PC-3 (cell line): ENCODE measurements around the gene GALNT2. TPM values are rescaled to one million over a fixed set of nuclear protein-coding genes. Genes with fewer than 3 reads are reported as not detected.

Source experiments
- ATAC-seq: fragments of 200-7000 bp; cut with Tn5 transposase; 2 replicates; pipeline ENCODE4 v1.9.1; 2020; ENCODE audit warnings: mild to moderate bottlenecking, moderate library complexity
- BruUV-seq: library from RNA; stranded (reverse); fragments of 400-500 nt; replicated peaks from 2 replicates; lab custom pipeline; 2021; lab: Mats Ljungman, UMichigan
- CTCF ChIA-PET: fragments of 300-600 bp; sonication (Branson Sonifier 250); formaldehyde crosslinking; loops from one replicate; lab custom pipeline; 2022; ENCODE audit warnings: antibody characterized with exemption; lab: Charles Lee
- POLR2A ChIA-PET: fragments of 300-600 bp; sonication (Branson Sonifier 250); formaldehyde crosslinking; loops from one replicate; lab custom pipeline; 2022; ENCODE audit warnings: antibody characterized with exemption; ENCODE audit not compliant: unreplicated experiment; lab: Charles Lee
- DNase-seq: peaks from one replicate; pipeline ENCODE4 v3.0.0-alpha.2; 2015
- H2AFZ ChIP-seq: fragments of 300-600 bp; sonication (generic); 2 replicates; pipeline ENCODE4 v1.6.0; 2016; ENCODE audit warnings: antibody characterized with exemption, low read length
- H3F3A ChIP-seq: fragments of 300-600 bp; sonication (generic); one replicate; pipeline ENCODE4 v1.6.0; 2017; ENCODE audit warnings: antibody characterized with exemption, low read length, control low read depth, mild to moderate bottlenecking; ENCODE audit not compliant: unreplicated experiment
- H3K27ac ChIP-seq: fragments of 300-600 bp; sonication (generic); 2 replicates; pipeline ENCODE4 v1.5.1; 2016; ENCODE audit warnings: mild to moderate bottlenecking, low read length
- H3K27me3 ChIP-seq: fragments of 300-600 bp; sonication (generic); 2 replicates; pipeline ENCODE4 v1.6.1; 2016; ENCODE audit warnings: low read length, mixed read lengths
- H3K36me3 ChIP-seq: fragments of 300-600 bp; sonication (generic); 2 replicates; pipeline ENCODE4 v1.6.1; 2016; ENCODE audit warnings: low read depth, mixed run types, low read length, mixed read lengths
- H3K4me1 ChIP-seq: fragments of 300-600 bp; sonication (generic); 2 replicates; pipeline ENCODE4 v1.5.1; 2016; ENCODE audit warnings: low read length; ENCODE audit not compliant: insufficient read depth
- H3K4me2 ChIP-seq: fragments of 300-600 bp; sonication (generic); 2 replicates; pipeline ENCODE4 v1.6.0; 2016; ENCODE audit warnings: low read length
- H3K4me3 ChIP-seq: fragments of 300-600 bp; sonication (generic); 2 replicates; pipeline ENCODE4 v1.5.1; 2016; ENCODE audit warnings: mild to moderate bottlenecking, low read length, mixed read lengths
- H3K79me2 ChIP-seq: fragments of 300-600 bp; sonication (generic); 2 replicates; pipeline ENCODE4 v1.6.1; 2017; ENCODE audit warnings: low read length, mixed read lengths
- H3K9ac ChIP-seq: fragments of 300-600 bp; sonication (generic); 2 replicates; pipeline ENCODE4 v1.6.0; 2016; ENCODE audit warnings: mild to moderate bottlenecking, low read length
- H3K9me2 ChIP-seq: fragments of 300-600 bp; sonication (generic); replicated peaks from 2 replicates; pipeline ENCODE4 v1.6.1; 2016; ENCODE audit warnings: mixed run types, low read length, mixed read lengths
- H3K9me3 ChIP-seq: fragments of 300-600 bp; sonication (generic); 2 replicates; pipeline ENCODE4 v1.6.1; 2016; ENCODE audit warnings: low read length, mixed read lengths
- H4K20me1 ChIP-seq: fragments of 300-600 bp; sonication (generic); 2 replicates; pipeline ENCODE4 v1.6.1; 2016; ENCODE audit warnings: low read length, mixed read lengths
- CTCF ChIP-seq: fragments of 300-600 bp; sonication (generic); conservative IDR thresholded peaks from 2 replicates; pipeline ENCODE4 v1.5.1; 2017; ENCODE audit warnings: antibody characterized with exemption, low read depth, mild to moderate bottlenecking, low read length
- EZH2 ChIP-seq: fragments of 300-600 bp; sonication (generic); IDR thresholded peaks from one replicate; pipeline ENCODE4 v1.6.1; 2017; ENCODE audit warnings: antibody characterized with exemption, mild to moderate bottlenecking, low read length; ENCODE audit not compliant: unreplicated experiment
- EZH2phosphoT487 ChIP-seq: fragments of 300-600 bp; sonication (generic); IDR thresholded peaks from 2 replicates; pipeline ENCODE4 v1.6.1; 2018; ENCODE audit warnings: mild to moderate bottlenecking, antibody characterized with exemption, low read length, borderline replicate concordance
- intact Hi-C: fragments of 100-400 bp; cut with micrococcal nuclease; formaldehyde crosslinking; loops from 2 replicates; pipeline ENCODE4 v1.9.0; 2023
- total RNA-seq: library from RNA; depleted of rRNA; stranded (reverse); fragments of >200 nt; gene quantifications from 2 replicates; pipeline ENCODE4 v1.2.3, GENCODE V29; 2014

Gene GALNT2
- total RNA-seq, 1 experiment from 2014 or later: 182 TPM

- DNase-seq (no peak), ATAC-seq (no peak)
- Histone ChIP-seq H3K27me3 (no peaks in the 10 kb centered on the region), H4K20me1 (no peaks in the 10 kb centered on the region), H3K27ac (no peak overlapping the region), H3K4me3 (no peak overlapping the region), H3K9me3 (peaks cover 5% of the 10 kb centered on the region; the same call in 1 of the 2 replicates), H3K4me2 (no peak overlapping the region), H3K9me2 (no peaks in the 10 kb centered on the region), H3K36me3 (no peaks in the 10 kb centered on the region), H2AFZ (no peak overlapping the region), H3K9ac (no peak overlapping the region), H3K4me1 (peaks cover 13% of the 10 kb centered on the region), H3F3A (no peaks in the 10 kb centered on the region), H3K79me2 (no peaks in the 10 kb centered on the region)
- no peak for TF ChIP-seq EZH2phosphoT487
- TF ChIP-seq CTCF: no peak
- TF ChIP-seq EZH2: no peak
- ChIA-PET POLR2A (no interaction called here), CTCF (interaction anchor here (0.6 kb wide), 1 partner anchor 272 kb away, joined by 8 read pairs; no protein-coding TSS in a partner anchor)
- intact Hi-C loops: no loop called here
- BruUV-seq: no TSS peak
These were observed 34.3 kb upstream of the GALNT2 start for GRCh38 chr1:230032516-230033281.

GRCh38 chr1:230037261-230037660 lies 29.8 kb upstream of the GALNT2 start:
- no peak overlapping the region for H3K9ac ChIP-seq
- H3K36me3 ChIP-seq: no peaks in the 10 kb centered on the region
- no peak overlapping the region for H3K4me3 ChIP-seq
- 0 out of 2 replicates have a peak overlapping the region, but pooled peaks have one; percentile 5 for H3K4me2 ChIP-seq
- CTCF ChIA-PET: no interaction called here
- H3K9me2 ChIP-seq: no peaks in the 10 kb centered on the region
- peaks cover 5% of the 10 kb centered on the region; the same call in 1 of the 2 replicates for H3K9me3 ChIP-seq
- POLR2A ChIA-PET: no interaction called here
- intact Hi-C loops: no loop called here
- DNase-seq (no peak), ATAC-seq (no peak)
- TF ChIP-seq CTCF: no peak
- no peak for TF ChIP-seq EZH2phosphoT487
- no peak for TF ChIP-seq EZH2
- H3K4me1 ChIP-seq: peaks cover 10% of the 10 kb centered on the region
- H3K79me2 ChIP-seq: no peaks in the 10 kb centered on the region
- peak overlapping the region; percentile 5; the same call in 1 of the 2 replicates for H2AFZ ChIP-seq
- no peaks in the 10 kb centered on the region for H3F3A ChIP-seq
- H3K27ac ChIP-seq: no peak overlapping the region
- H4K20me1 ChIP-seq: no peaks in the 10 kb centered on the region
- no TSS peak for BruUV-seq
- no peaks in the 10 kb centered on the region for H3K27me3 ChIP-seq

- ATAC-seq: no peak
- TF ChIP-seq EZH2phosphoT487 (no peak), CTCF (no peak)
- Histone ChIP-seq H3K4me3 (no peak overlapping the region), H3K36me3 (no peaks in the 10 kb centered on the region), H3K4me1 (peaks cover 10% of the 10 kb centered on the region), H3K9ac (no peak overlapping the region), H3K79me2 (no peaks in the 10 kb centered on the region), H2AFZ (no peak overlapping the region), H3K27ac (no peak overlapping the region), H3K9me3 (peaks cover 5% of the 10 kb centered on the region; the same call in 1 of the 2 replicates), H3K27me3 (no peaks in the 10 kb centered on the region), H3K4me2 (no peak overlapping the region), H3F3A (no peaks in the 10 kb centered on the region), H3K9me2 (no peaks in the 10 kb centered on the region), H4K20me1 (no peaks in the 10 kb centered on the region)
- ChIA-PET CTCF (no interaction called here), POLR2A (no interaction called here)
- DNase-seq: no peak
- intact Hi-C loops: no loop called here
- no TSS peak for BruUV-seq
These were observed 26.6 kb upstream of the GALNT2 start for GRCh38 chr1:230040440-230040839.
